SHP77 treated with DMSO at 0.1 percent for 48 hours (cell line): Measurements from ENCODE around the gene DENND6B.
"Not testable (repeated sequence)": the region's sequence is repeated elsewhere in the genome, so short reads cannot be mapped to it uniquely, and the experiment has no call there.

Experiments used
- DNase-seq: peaks from one replicate; lab custom pipeline; 2025; lab: John Stamatoyannopoulos, UW

Gene DENND6B

DNA sequence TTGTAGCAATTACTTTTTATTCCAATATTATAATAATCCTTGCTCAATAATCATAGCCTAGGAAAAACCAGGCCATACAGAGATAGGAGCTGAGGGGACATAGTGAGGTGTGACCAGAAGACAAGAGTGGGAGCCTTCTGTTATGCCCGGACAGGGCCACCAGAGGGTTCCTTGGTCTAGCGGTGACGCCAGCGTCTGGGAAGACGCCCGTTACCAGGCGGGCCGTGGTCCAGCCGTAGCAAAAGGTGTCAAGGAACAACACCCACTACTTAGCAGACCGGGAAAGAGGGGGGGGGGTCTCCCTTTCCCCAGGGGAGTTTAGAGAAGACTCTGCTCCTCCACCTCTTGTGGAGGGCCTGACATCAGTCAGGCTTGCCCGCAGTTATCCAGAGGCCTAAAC, 53.5 kb downstream of the DENND6B start:
- DNase-seq: not testable (repeated sequence)

GRCh38 chr22:50272044-50272802, 54.6 kb downstream of the DENND6B start:
- no peak for DNase-seq

- DNase-seq: peak; percentile 16
Measured at GRCh38 chr22:50271519-50271970, 55.3 kb downstream of the DENND6B start.

DNA sequence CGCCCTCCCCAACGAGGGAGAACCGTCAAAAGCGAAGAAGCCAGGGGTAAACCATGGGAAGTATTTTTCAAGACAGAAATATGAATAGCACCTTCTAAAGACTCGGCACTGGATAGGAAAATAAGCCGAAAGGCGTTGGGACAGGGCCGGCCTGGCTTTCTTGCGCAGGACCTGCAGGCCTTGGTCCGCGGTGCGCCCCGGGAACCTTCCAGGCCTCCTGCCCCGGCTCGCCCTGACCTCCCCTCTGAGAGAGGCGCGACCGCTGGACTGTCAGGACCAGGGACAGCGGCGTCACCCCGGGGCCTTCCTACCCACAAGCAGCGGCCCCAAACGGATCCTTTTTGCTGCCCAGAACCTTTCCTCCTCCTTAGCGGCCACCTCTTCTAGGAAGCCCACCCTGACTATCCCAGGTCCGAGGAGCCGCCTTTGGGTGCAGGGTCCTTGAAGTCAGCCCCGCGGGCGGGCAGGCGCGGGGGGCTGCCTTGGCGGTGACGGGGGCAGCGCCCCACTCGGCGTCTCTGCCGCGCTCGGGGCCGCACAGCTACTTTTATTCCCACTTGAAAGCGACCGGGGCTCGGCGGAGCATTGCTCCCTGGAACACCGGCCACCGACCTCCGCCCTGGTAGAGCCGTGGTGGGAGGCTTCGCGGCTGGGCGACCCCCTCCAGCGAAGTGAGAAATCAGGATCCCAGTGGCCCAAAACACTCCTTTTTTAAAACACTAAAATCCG, 56.0 kb downstream of the DENND6B start:
- no peak for DNase-seq

GRCh38 chr22:50269970-50270665, 56.7 kb downstream of the DENND6B start, which contains the start of gene MAPK11:
TSS of gene MAPK11 (minus strand) at chr22:50270380. CDS start at chr22:50270292, 88 bp downstream.
- no peak for DNase-seq

DNA sequence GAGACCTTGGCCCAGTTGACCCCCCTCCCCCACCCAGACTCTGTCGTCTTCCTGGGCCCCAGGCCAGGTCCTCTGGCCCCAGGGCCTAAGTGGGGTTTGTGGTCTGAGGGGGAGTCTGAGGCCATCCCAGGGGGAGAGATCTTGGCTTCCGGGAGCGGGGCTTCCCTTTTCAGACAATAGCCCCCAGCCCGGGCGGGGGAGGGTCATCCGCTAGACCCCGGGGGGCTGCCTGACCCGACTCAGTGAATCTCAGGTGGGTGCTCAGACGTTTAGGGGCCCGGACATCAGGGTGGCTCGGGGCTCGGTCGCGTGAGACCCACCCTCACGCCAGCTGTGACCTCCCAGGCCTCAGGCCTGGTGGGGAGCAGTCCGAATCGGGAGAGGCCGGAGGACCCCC, 57.2 kb downstream of the DENND6B start:
- DNase-seq: no peak

- DNase-seq: no peak
Measured at GRCh38 chr22:50268655-50269113, 58.1 kb downstream of the DENND6B start.

DNA sequence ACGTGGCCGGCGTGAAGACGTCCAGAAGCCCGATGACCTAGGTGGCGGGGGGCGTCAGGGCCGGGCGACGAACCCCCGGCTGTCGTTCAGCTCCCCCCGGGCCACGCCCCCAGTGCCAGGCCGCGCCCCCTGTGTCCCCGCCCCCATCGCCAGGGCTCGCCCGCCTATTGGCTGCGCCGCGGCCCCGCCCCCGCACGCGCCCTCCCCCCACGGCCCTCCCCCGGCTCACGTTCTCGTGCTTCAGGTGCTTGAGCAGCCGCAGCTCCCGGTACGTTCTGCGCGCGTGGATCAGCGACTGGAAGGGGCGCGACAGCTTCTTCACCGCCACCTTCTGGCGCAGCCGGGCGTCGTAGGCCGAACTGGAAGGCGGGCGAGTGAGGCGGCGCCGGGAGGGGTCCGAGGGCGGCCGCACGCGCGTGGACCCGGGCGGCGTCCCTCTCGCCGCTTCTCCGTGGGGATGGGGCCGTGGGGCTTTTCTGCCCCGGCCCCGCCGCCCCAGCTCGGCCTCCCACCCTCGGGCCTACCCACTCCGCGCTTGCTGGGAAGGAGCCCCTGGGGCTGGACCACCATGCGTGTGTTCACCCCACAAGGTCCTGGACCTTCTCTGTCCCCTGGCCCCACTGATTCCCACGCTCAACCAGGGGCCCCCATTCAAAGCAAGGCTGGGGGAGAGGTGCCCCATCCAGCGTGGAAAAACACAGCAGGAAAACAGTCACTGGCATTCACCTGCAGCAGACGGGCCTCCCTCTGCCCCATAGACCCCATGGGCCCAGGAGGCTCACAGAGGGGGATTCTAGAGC, 59.0 kb downstream of the DENND6B start:
- DNase-seq: no peak

- DNase-seq: no peak
Measured at GRCh38 chr22:50266994-50267393, 59.8 kb downstream of the DENND6B start.

DNA sequence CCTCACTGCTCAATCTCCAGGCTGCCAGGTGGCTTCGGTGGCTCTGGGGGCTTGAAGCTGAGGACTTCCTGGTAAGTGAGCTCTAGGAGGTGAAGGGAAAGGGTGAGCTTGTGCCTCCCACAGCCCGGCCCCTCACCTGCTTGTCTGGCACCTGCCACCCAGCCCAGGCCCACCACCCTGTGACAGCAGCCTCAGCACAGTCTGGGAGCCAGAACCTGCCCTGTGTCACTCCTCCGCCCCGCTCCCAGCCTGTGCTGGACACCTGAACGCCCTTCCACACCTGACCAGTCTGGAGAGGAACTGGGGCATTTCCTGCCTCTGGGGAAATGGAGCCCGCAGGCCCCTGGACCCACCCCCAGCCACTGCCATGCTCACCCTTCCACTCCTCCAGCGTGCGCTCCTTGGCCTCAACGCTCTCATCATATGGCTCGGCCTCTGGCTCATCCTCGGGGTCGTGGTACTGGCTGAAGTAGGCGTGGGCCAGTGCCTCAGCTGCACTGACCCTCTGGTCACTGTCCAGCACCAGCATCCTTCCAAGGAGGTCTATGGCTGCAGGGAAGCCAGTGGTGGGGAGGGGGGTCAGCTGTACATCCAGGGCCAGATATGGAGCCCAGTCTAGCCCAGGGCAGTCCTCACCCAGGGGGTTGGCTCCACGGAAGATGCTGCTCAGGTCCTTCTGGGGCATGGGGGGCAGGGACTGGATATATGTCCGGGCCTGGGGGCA, 61.7 kb downstream of the DENND6B start:
- DNase-seq: no peak

GRCh38 chr22:50264104-50264745, 62.6 kb downstream of the DENND6B start:
- DNase-seq: no peak

DNA sequence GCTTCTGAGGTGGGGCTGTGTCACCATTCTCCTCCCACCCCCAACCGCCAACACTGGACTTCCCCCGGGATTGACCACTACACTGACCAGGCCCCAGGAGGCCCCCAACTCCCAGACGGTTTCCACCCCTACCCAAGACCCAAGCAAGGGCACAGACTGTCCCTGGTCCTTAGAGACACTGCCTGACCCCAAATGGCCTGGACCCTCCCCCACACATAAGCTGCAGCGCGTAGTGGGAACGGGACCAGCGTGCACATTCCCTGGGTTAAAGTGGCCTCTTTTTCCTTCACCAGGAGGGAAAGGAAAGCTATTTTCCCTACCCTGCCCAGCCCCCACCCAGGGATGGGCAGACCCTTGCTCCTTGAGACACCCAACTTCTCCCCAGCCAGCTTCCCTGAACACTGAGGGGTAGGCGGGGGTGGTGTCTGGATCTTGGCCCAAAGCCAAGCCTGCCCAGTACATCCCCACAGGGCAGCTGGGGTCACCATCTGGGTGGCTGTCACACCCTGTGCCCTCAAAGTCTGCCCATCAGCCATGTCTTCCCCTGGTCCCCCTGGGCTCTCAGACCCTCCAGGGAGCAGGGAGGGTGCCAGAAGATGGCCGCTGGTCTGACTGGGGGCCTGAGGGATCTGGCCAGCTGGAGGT, 63.7 kb downstream of the DENND6B start:
- DNase-seq: no peak

DNA sequence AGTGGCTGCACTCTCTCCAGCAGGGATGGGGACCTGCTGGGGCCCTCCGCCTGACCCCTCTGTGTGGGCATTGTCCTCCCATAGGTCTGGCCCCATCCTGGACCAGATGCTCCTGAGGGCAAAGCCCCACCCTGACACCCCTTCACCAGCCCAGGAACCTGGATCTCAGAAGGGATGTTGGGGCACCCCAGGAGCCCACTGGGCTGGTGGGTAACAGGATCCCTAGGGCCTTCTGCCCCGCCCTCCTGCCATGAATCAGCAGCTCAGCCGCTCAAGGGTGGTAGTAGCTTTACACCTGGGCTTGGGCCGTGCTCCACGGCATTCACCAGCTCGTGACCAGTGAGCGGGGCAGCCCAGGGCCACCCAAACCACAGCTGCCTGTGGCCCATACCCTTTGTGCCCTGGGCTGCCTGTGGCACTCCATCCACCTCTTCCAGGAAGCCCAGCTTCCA, 64.3 kb downstream of the DENND6B start:
- no peak for DNase-seq

GRCh38 chr22:50261615-50262459, 65.0 kb downstream of the DENND6B start, which contains the start of gene MAPK12:
TSS of gene MAPK12 (minus strand) at chr22:50261683. CDS start at chr22:50261509, 174 bp downstream.
- no peak for DNase-seq

GRCh38 chr22:50260801-50261614, 65.8 kb downstream of the DENND6B start:
- no peak for DNase-seq

- no peak for DNase-seq
Measured at GRCh38 chr22:50260434-50260800, 66.4 kb downstream of the DENND6B start.

DNA sequence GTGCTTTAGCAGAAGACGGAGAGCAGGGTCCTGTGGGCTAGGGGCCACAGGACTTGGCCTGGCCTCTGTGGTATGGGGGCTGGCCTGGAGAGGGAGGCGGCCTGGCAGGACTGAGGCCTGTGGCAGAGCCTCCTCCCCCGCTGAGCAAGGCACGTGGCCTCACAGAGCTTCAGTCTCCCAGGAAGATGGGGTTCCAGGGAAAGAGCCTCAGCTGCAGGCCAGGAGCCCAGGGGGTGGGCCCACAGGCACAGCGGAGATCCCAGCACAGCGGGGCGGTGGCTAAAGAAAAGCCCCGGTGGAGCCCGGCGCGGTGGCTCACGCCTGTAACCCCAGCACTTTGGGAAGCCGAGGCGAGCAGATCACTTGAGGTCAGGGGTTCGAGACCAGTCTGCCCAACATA, 67.5 kb downstream of the DENND6B start:
- DNase-seq: no peak
